8988T (cell line): ENCODE results near the gene FXYD6.
A peak's percentile ranks its signal among the peaks of the same experiment; 100 is the strongest.

Experiments used
- DNase-seq: peaks from one replicate; pipeline ENCODE4 v3.0.0; 2011

Gene FXYD6

GRCh38 chr11:117827521-117828511, 48.6 kb downstream of the FXYD6 start:
- no peak for DNase-seq

GRCh38 chr11:117826832-117827231, 49.6 kb downstream of the FXYD6 start:
- no peak for DNase-seq

DNA sequence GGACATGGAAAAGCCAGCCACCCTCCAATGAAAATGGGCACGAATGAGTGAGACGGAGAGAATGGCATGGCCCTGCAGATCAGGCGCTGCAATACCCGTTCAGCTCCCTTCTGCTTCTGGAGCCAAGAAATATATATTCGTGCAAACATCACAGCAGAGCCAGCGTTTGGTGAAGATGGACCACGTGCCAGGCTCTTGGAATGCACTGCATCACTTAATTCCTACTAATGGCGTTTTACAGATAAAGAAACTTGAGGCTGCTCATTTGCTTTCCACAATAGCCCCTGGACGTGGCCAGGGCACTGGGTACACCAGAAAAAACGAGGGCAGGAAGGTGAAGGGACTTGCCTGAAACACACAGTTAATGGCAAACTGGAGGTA, 50.3 kb downstream of the FXYD6 start:
- DNase-seq: no peak

DNA sequence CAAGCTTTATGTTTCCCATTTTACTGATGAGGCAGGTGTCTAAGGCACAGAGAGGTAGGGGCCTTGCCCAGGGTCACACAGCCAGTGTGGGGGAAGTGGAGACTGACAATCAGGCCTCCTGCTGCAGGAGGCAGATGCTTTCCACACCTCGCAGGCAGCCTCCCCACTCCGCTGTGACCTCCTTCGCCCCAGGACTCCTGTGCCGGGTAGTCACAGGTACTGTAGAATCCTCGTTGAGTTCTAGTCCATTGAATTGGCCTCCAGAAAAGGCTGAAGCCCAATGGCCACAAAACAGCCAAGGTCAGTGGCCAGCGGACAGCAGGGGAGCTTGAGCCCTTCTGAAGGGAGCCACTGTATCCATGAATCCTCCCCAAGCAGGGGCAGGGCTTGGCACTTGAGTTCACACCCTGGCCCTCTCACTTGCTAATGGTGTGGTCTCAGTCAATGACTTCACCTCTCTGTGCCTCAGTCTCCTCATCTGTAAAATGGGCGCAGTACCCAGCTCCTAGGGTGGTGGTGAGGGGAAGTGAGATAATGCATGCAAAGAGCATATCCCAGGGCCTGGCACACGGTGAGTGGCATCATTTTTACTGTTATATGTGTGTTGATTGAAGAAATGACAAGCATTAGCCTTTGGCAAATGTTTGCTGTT, 50.8 kb downstream of the FXYD6 start:
- no peak for DNase-seq

DNA sequence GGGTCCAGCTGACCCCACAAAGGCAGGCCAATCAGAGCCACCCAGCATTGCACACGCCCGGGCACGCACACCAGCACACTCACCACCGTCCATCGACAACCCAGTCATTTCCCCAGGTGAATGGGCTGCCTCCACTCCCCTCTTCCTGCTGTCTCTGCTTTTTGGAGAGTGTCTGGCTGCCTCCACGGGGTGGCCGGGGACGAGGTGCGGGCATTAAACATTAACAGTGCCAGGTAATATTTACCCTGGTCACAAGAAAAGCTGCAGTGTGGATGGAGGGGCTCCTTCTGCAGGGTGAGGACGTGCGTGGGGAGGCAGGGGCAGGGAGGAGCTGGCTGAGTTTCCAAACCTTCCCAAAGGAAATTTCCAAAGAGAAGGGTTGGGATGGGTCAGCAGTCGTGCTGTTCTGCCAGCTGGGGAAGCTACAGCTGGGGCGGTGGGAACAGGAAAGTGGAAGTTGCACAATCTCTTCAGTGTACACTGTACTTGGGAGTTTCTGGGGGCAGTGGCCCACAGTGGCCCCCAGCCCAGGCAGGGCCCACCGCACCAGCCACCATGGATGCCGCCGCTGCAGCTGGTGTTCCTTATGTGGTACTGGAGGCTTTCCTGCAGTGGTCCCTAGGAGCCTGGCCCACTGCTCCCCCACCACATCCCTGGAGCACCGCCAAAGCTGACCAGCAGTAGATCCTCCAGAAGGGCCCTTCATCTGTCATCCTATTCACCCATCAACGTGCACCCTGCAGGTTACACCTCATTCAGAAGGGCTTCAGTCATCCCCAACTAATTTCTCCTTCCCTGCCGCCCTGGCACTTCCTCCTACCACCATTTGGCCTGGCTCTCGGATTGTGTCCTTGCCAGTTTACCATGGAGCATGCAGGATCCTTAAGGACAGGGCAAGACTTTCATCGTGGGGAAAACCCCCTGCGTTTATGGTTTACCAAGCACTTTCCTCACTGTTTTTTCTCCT, 51.6 kb downstream of the FXYD6 start, which contains the start of gene FXYD2:
TSS of gene FXYD2 (minus strand) at position 174 of the 967 bp plus-strand sequence. CDS start at position 108, 66 bp downstream.
- DNase-seq: no peak

GRCh38 chr11:117823946-117824420, 52.5 kb downstream of the FXYD6 start:
- DNase-seq: no peak

- DNase-seq: no peak
Measured at GRCh38 chr11:117823294-117823945, 53.0 kb downstream of the FXYD6 start.

GRCh38 chr11:117822074-117823033, 54.1 kb downstream of the FXYD6 start:
- DNase-seq: peak; percentile 70

DNA sequence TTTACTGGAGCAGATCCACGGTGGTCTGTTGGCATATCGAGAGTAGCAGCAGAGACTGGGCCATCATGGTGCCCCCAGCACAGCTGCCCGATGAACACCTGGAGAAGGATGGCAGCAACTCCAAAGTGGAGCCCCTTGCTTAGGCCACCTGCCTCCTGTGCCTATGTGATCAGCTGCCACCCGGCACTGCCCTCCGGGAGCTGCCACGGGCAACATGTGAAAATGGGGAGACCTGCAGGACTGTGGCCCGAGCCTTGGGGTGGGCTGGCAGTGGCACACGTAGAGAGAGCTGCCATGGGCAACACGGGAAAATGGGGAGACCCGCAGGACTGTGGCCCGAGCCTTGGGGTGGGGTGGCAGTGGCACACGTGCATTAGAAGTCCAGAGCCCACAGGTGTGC, 55.0 kb downstream of the FXYD6 start:
- no peak for DNase-seq

DNA sequence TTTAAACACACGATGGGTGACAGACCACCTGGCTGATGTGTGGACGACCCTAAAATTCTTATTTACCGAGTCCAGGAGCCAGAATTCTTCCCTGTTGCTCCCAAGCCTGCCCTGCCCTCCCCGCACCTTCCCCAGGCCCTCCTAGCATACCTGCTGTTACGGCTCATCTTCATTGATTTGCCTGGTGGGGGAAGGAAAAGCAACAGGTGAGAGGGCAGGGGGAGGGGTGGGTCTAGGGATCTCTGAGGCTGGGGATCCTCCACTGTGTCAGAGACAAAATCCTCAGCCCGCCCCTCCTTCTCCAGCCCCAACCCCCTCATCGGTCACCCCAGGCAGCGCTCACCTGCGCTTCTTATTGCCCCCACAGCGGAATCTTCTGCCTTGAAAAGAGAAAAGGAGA, 55.9 kb downstream of the FXYD6 start:
- no peak for DNase-seq

DNA sequence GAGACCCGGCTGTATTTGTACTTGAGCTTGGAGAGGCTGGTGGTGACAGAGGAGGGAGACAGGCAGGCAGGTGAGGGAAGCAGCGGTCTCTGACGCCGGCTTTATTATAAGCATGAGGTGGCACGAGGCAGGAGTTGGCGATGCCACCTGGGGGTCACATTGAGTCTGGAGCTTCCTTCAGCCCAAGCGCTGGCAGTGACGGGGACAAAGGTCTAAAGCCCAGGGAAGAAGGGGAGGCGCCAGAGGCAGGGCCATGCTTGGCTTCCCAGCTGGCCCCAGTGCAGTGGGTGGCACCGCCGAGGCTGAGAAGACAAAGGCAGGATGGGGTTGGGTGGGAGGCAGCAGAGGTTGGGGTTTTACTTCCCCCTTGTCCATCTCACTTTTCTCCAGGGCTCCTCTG, 56.4 kb downstream of the FXYD6 start:
- DNase-seq: no peak

DNA sequence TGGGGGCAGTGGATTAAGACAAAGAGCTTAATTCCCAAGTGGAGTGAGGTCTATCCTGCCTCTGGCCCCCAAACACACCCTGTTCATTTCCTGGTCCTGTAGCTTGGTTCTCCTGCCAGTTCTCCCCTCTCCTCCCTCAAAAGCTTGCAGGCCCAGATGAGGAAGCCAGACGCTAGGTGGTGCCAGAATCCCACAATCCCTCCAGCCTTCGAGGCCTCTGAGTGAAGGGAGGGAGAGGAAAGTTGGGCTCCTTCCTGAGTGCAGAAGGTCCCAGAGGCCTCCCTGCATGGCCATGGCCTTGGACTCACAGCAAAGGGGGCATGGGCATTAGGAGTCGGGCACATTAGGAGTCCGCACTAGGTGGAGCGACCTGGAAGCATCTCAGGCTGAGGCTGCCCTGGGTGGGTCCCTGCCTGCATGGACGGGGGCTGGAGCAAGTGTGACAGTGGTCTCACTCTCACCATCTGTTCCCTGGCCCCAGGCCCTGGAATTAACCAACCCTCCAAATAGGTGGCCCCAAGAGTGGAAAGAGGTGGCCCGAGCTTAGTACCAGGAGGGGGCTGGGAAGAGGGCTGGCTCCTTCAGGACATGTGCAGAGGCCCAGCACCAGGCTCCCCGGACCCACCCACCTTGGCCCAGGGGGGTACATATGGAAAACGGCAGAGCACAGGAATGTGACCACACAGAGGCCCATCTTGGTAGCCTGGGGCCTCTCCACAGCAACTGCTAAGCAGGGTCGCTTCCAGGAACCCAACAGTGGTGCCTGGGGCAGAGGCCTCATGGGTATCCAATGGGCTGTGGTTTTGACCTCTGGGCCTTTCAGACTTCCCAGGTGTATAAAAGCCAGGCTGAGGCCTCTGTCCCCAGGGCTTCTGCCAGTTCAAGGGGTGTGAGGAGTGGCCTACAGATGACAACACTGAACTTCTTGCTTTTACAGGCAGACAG, 57.1 kb downstream of the FXYD6 start:
- DNase-seq: peak; percentile 88

- no peak for DNase-seq
Measured at GRCh38 chr11:117818041-117818873, 58.2 kb downstream of the FXYD6 start.

- no peak for DNase-seq
Measured at GRCh38 chr11:117817368-117818040, 59.0 kb downstream of the FXYD6 start.

- DNase-seq: no peak
Measured at GRCh38 chr11:117816846-117817367, 59.6 kb downstream of the FXYD6 start.

DNA sequence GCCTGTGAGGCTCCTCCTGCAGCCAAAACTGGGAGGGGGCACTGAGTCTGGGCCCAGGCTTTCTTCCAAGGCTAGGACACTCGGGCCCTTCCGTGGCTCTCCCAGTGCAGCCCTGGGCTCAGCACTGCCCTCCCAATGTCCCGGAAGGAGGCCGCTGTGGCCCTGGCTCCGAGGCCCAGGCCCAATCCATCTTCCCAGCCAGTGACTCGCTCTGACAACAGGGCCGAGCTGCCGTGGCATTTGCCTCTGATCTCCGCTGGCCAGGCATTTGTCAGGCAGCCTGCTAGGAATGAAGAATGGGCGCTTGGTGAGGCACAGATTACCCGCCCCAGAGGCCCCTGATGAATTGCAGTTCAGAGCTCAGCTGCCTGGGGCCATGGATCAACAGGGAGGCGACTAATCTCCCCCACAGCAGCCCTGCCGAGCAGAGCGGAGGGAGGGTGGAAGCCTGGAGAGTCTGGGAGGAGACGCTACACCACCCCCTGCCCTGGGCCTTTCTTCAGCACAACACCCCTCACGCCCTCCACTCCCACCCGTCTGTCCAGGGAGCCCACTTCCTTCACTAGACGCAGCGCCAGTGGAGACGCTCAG, 60.2 kb downstream of the FXYD6 start:
- no peak for DNase-seq

DNA sequence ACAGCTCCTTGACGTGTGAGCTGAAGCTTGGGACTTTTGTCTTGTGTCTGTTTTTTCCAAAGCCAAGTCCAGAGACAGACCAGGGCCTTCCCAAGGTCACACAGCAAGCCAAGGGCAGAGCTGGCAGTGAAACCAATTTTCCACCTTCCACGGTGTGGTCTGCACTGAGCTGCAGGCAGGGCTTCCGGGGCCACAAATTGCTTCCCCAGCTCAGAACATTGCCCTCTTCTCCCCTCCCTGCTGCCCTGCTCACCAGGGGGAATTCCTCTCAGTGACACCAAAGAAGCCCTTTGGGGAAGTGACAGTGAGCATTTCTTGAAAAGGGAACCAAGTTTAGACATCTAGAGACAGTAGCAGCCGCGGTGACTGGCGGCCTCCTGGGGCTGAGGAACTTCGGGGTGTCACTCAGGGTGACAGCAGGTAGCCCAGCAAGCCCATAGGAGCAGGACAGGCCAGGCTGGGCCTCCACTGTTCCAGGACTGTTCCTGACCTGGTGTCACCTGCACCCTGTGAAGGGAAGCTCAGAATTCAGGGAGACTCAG, 61.1 kb downstream of the FXYD6 start:
- no peak for DNase-seq
